IPS-NIHi7 (cell line): ENCODE results near the gene ATN1.

Experiments used
- DNase-seq: peaks from one replicate; pipeline ENCODE4 v3.0.0; 2012; ENCODE audit warnings: mixed read lengths; ENCODE audit errors: extremely low spot score

Gene ATN1

DNA sequence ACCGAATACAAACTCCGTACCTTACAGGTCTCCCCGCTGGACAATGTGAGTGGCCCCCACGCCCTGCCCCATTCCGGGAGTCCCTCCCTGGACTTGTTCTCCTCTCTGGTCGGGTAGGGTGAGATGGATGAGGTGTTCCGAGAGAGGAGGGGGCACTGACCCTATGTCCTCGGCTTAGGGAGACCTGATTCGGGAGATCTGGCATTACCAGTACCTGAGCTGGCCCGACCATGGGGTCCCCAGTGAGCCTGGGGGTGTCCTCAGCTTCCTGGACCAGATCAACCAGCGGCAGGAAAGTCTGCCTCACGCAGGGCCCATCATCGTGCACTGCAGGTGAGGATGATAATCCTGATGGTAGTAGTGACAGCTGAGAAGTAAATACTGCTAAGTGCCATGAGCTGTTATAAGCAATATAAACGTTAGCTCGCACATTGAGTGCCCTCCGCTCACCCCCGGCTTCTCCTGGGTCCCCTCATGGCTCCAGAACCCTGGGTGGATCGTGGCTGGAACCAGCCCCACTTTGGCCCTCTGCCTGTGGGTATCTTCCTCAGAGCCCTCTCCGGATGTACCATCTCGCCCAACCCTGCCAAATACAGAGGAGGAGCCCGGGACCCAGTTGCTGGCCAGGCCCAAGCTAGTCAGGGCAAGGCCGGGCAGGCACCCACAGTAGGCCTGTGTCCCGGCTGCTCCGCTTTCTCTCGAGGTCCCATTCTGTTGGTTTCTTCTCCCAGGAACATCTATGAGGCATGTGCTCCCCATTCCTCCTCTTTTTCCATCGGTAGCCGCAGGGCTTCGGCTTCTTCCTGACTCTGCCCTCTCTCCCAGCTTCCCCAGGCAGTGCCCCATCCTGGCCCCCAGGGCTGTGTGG lies 30.2 kb downstream of the ATN1 start:
- DNase-seq, result no peak

DNA sequence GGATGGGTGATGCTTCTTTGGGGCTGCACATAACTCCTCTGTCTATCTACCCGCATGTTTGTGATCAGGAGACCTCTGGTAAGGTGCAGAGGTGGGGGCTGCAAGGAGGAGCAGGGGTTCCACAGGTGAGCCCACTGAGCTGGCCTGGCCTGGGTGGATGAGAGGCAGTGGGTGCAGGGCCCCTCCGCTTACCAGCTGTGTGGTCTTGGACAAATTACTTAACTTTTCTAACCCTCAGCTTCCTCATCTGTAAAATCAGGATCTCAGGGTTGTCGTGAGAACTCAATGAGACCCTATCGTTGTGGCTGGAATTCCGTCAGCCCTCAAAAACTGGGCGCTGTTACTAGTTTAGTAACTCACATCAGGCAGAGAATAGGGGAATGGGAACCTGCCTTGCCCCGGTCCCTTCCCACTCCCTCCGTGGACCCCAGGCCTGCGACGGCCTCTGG lies 30.9 kb downstream of the ATN1 start:
- DNase-seq, result no peak

- no peak for DNase-seq
Observed at GRCh38 chr12:6959058-6959804, 31.5 kb downstream of the ATN1 start.

DNA sequence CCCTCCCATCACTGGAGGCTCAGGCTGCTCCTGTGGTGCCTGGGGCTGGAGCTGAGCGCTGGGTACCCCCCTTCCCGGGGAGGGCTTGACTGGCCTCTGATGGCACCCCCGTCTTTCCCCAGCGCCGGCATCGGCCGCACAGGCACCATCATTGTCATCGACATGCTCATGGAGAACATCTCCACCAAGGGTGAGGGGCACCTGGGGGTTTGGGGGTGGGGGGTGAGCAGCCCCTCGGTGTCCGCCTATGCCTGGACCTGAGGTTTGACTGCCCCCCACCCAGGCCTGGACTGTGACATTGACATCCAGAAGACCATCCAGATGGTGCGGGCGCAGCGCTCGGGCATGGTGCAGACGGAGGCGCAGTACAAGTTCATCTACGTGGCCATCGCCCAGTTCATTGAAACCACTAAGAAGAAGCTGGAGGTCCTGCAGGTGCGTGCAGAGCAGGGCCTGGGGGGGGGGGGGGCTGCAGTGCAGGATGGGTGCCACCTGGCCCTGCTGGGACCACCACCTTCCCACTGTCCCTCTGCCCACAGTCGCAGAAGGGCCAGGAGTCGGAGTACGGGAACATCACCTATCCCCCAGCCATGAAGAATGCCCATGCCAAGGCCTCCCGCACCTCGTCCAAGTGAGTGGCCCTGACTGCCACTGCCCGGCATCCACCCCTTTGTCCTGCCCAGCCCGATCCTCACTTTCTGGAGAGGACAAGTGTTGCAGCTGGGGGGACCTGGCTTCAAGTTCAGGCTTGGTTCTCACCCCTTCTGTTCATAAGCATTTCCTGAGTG lies 32.2 kb downstream of the ATN1 start:
- no peak for DNase-seq

DNA sequence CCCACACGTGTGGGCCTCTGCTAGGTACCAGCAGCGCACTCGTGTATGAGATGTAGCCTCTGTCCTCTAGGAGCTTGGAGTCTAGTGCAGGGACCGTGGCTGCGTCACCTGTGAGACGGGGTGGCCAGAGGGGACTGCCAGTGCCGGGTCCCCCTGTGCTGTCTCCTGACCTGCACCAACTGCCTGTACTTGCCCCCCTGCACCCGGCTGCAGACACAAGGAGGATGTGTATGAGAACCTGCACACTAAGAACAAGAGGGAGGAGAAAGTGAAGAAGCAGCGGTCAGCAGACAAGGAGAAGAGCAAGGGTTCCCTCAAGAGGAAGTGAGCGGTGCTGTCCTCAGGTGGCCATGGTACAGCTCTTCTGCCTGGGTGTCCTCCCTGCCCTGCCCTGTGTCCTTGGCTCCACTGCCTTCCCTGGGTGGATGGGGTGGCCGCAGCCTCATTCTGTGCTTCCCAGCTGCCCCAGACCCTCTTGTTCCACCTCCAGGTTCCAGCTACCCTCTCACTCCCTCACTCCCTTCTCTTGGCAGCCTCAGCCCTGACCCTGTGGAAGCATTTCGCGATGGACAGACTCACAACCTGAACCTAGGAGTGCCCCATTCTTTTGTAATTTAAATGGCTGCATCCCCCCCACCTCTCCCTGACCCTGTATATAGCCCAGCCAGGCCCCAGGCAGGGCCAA lies 33.0 kb downstream of the ATN1 start:
- no peak for DNase-seq

DNA sequence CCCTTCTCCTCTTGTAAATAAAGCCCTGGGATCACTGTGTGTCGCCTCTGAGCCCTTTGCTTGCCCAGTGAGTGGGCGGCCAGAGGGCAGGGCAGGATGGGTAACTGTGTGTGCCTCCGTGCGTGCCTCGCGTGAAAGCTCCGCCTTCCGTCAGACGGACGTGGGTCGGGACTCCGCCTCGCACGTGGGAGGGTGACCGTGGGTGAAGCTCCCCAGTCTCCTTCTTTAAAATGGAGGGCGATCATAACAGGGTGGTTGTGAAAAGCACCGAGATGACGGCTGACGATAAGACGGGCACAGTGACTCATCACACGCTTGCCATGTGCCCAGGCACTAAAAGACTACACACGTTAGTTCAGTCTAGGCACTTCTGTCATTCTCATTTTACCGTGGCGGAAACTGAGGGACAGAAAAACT lies 33.5 kb downstream of the ATN1 start:
- DNase-seq, result no peak

- DNase-seq, result peak; percentile 83
Observed at GRCh38 chr12:6961695-6962284, 34.0 kb downstream of the ATN1 start.

GRCh38 chr12:6962285-6963015 lies 34.7 kb downstream of the ATN1 start:
- no peak for DNase-seq

- peak; percentile 80 for DNase-seq
Observed at GRCh38 chr12:6963016-6963731, 35.4 kb downstream of the ATN1 start.

DNA sequence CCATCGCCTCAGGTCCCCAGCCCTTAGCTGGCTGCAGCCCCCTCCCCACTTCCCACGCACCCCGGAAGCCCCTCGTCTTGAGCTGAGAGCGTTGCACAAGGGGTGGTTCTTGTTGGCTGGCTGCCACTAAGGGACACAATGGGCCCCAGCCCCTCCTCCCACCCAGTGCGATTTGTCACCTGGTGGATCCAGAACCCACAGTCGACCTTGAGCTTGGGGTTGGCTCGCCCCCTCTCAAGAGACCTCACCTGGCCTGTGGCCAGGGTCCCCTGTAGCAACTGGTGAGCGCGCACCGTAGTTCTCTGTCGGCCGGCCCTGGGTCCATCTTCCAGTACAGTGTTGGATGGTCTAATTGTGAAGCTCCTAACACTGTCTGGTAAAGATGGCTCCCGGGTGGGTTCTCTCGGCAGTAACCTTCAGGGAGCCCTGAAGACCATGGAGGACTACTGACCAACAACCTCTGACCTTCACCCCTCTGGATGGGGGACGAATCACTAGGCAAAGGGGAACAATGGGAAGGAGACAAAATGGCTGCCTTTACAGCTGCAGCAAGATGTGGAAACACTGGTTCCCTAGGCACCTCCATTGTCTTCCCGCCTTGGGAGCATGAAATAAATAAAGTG lies 36.1 kb downstream of the ATN1 start:
- DNase-seq, result no peak

DNA sequence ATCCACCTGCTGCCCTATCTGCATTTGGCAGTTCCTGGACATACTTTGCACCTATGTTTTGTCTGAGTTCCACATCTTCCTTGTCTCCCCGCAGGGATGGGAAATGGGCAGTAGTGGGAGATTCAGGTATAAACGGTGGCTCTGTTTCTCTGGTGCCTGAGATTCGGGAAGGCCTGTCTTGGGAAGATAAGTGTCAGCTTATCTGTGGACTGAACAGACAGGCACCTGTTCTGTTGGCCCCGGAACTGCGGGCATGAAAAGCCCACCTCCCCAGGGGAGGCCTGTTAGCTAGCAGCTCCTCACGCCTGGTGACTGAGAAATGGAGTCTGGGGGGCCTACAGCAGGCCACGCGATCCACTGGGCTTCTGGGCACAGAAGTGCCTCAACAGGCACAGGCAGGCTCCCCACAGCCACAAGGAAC lies 36.9 kb downstream of the ATN1 start:
- no peak for DNase-seq

DNA sequence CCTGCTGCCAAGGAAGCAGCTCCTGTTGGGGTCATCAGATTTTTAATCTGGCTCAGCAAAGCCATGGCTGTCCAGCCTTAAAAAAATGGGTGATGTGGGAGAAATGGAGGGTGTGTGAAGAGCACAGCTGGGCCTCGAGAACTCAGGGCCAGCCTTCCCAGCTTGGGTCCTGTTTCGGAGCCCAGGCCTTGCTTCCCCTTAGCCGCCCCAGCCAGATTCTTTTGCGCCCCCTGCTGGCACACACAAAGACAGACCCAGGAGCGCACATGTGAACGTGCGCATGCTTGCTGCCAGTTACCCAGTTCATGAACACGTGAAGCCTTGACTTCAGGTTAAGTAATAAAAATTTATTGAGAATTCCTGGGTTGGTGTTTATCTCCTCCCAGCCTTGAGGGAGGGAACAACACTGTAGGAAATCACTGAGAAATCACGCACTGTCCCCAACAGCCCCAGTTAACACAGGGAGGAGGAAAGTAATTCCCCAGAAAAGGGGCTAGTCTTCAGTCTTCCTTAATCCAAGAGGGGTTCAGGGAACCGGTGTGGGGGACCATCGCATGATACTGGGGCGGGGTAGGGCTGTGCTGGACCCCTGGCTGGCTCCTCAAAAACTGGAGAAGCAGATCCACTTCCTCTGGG lies 37.4 kb downstream of the ATN1 start:
- peak; percentile 83 for DNase-seq

DNA sequence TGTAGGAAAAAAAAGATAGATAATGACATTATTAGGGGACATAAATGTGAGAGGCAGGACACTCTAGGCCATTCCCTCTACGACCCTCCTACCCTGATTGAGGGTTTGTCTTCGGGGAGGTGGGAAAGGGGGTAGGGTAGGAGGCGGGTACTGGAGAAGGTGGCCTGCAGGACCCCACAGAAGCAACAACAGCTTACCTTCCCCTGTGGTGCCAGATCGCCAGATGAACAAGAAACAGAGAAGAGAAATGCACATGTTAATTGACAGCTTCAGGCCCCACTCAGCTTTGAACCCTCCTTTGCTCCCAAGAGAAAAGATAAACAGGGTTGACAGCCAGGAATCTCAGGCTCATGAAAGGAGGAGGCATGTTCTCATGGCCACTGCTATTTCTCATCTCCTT lies 38.0 kb downstream of the ATN1 start:
- DNase-seq, result no peak

GRCh38 chr12:6966351-6966750 lies 38.6 kb downstream of the ATN1 start:
- DNase-seq, result no peak

- DNase-seq, result no peak
Observed at GRCh38 chr12:6967651-6968100, 39.9 kb downstream of the ATN1 start.

DNA sequence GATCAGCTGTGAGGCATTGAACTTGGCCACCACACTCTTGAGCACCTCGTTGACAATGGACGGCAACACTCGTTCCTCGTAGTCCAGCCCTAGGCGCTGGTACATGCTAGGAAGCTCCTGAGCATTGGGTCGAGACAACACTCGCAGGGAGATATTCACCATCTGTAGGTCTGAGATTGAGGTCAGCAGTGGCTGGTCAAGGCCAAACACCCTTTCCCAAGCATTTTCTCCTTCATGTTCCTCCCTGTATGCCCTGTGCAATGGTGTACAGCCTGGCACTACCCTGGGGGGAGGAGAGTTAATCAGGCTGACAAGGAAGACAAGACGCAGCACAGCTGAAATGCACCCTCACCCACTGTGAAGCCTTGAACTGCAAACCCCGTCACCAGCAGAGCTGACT lies 40.7 kb downstream of the ATN1 start:
- no peak for DNase-seq

- no peak for DNase-seq
Observed at GRCh38 chr12:6970096-6970527, 42.4 kb downstream of the ATN1 start.

DNA sequence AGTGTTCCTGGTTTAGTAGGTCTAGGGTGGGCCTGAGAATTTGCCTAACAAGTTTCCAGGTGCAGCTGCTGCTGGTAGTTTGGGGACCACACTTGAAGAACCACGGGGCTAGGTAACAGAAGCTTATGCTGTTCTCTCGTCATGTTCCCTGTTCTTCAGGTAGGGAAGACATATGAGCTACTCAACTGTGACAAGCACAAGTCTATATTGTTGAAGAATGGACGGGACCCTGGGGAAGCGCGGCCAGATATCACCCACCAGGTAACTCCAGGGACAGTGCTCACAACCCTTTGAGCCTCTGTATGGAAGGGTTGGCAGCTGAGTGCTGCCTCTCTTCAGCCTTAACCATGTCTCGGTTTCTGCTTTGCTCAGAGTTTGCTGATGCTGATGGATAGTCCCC lies 46.4 kb downstream of the ATN1 start:
- no peak for DNase-seq
